Measurements from ENCODE around the gene TSPYL1.
"Not testable (repeated sequence)": the region's sequence is repeated elsewhere in the genome, so short reads cannot be mapped to it uniquely, and the experiment has no call there.

The TSPYL1 gene

DNA sequence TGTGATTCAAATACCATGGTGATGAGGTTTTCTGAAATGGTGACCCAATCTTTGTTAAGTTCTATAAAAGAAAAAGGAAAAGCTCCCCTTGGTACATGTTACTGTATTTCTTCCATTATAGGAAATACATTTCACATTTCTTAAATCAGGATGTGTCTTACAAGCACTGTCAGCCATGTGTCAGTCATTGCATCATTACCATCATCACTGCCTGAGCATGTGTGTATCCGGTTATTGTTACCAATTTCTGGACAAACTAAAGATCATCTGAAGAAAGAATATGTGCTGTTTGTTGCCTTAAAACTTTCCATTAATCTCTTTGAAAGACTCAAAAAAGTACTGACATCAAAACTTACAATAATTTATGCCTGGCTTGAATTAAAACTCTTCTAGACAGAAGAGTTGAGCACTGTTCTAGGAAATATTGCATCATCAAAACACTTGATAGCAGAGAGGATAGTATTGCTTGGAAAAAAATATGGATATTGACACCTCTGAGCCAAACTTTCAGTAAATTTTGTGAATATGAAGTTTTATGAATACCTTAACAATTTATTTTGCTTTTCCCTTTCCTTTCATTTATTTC, 7.1 kb upstream of the TSPYL1 start:
- H3K4me3 ChIP-seq (ENCODE audit: low read depth, low read length), result no peak overlapping the region
- TF ChIP-seq, protein P1, sequence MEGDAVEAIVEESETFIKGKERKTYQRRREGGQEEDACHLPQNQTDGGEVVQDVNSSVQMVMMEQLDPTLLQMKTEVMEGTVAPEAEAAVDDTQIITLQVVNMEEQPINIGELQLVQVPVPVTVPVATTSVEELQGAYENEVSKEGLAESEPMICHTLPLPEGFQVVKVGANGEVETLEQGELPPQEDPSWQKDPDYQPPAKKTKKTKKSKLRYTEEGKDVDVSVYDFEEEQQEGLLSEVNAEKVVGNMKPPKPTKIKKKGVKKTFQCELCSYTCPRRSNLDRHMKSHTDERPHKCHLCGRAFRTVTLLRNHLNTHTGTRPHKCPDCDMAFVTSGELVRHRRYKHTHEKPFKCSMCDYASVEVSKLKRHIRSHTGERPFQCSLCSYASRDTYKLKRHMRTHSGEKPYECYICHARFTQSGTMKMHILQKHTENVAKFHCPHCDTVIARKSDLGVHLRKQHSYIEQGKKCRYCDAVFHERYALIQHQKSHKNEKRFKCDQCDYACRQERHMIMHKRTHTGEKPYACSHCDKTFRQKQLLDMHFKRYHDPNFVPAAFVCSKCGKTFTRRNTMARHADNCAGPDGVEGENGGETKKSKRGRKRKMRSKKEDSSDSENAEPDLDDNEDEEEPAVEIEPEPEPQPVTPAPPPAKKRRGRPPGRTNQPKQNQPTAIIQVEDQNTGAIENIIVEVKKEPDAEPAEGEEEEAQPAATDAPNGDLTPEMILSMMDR (IDR thresholded peaks at IDR 0.05; ENCODE audit: control insufficient read depth, extremely low read depth, insufficient read depth), result no peak
- no peak for DNase-seq (ENCODE audit: low read depth)

DNA sequence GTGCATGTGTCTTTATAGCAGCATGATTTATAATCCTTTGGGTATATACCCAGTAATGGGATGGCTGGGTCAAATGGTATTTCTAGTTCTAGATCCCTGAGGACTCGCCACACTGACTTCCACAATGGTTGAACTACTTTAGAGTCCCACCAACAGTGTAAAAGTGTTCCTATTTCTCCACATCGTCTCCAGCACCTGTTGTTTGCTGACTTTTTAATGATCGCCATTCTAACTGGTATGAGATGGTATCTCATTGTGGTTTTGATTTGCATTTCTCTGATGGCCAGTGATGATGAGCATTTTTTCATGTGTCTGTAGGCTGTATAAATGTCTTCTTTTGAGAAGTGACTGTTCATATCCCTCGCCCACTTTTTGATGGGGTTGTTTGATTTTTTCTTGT, 5.3 kb upstream of the TSPYL1 start:
- not testable (repeated sequence) for H3K4me3 ChIP-seq (ENCODE audit: low read depth, low read length); DNase-seq (ENCODE audit: low read depth)

DNA sequence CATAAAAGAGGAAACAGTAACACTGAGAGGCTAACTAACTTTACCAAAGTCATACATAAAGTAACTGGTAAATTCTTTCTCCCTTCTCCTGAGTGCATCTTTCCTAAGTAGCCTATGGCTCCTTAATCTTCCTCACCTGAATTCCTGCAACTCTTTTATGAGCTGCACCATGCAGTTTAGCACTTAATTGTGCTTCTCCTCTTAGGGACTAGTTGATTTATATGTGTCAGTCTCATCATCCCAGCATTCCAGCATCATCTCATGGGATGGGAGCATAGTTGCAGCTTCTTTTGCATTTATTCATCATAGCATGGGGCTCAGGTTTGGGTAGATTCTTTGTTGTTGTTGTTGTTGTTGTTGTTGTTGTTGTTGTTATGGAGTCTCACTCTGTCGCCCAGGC, 3.5 kb upstream of the TSPYL1 start:
- TF ChIP-seq, protein P1 (IDR thresholded peaks at IDR 0.05; ENCODE audit: control insufficient read depth, extremely low read depth, insufficient read depth), result no peak

DNA sequence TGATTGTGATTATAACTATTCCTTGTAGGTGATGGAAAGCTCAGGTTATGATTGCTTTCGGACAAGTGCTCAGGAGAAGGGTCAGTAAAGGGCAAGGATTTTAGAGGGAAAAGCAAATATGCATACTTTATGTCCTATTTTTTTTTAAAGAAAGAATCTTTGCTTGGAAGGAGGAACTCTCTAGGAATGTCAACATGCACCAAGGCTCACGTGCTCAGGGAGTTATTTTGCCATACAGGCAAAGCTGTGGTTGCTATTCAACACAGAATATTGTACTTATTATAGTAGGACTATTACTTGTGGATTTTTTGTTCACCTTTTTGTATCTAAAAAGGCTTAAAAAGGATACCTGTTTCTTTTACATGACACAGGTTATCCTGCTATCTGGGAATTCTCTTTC, 3.0 kb upstream of the TSPYL1 start:
- TF ChIP-seq, protein P1 (IDR thresholded peaks at IDR 0.05; ENCODE audit: control insufficient read depth, extremely low read depth, insufficient read depth), result no peak
- DNase-seq (ENCODE audit: low read depth), result no peak
- no peak overlapping the region for H3K4me3 ChIP-seq (ENCODE audit: low read depth, low read length)

More for the DNA sequence above, 3.5 kb upstream of the TSPYL1 start:
- H3K4me3 ChIP-seq (ENCODE audit: low read depth, low read length), result no peak overlapping the region
- no peak for DNase-seq (ENCODE audit: low read depth)

DNA sequence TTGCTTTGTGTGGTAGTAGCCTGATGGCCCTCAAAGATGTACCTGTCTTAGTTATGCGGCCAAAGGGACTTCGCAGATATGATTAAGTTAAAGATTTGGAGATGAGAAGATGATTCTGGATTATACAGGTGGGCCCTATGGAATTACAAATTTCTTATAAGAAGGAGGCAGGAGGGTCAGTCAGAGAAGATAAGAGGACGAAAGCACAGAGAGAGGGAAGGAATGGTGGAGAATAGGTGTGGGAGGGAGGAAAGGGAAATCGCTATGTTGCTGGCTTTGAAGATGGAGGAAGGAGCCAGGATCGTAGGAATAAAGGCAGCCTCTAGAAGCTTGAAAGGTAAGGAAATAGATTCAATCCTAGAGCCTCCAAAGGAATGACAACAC, 1.2 kb upstream of the TSPYL1 start:
- no peak for DNase-seq (ENCODE audit: low read depth)
- TF ChIP-seq, protein P1 (IDR thresholded peaks at IDR 0.05; ENCODE audit: control insufficient read depth, extremely low read depth, insufficient read depth), result no peak
- peak overlapping the region; percentile 91 for H3K4me3 ChIP-seq (ENCODE audit: low read depth, low read length)

DNA sequence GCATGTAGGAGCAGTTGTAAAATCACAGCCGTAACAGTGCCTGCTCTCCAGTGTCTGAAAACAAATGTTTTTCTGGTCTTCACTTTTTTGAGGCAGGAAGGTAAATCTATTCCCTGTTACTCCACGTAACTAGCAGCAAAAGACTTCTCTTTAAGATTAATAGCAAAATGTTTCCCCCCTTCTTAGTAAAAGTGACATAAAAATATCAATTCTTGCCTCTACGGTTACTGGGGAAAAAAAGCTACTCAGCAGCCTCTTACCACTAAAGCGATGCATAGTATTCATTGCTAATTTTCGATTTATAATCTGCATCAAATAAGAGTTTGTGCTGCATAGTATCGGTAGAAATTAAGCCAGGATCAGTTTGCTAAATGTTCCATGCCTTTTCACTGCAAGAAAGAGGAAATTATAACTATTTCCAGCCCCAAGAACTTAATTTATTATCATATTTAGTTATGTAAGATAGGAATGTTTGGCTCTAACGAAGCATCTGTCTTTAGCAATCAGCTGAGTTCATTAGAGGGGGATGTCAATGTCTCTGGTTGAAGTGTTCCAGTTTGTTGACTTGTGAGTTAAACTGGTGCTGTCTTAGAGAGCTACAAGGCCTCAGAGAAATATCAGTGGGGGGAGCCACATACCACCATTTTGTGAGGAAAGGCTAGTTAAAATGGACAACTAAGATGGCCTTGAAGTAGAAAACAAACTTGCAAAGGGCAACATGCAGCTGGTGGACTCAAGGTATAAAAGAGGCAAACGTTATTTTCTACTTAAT, 617 bp upstream of the TSPYL1 start:
- peak; percentile 36 for DNase-seq (ENCODE audit: low read depth)
- TF ChIP-seq, protein P1 (IDR thresholded peaks at IDR 0.05; ENCODE audit: control insufficient read depth, extremely low read depth, insufficient read depth), result 0 out of 2 replicates have a peak, but pooled peaks have one; percentile 7
- peak overlapping the region; percentile 91 for H3K4me3 ChIP-seq (ENCODE audit: low read depth, low read length)

DNA sequence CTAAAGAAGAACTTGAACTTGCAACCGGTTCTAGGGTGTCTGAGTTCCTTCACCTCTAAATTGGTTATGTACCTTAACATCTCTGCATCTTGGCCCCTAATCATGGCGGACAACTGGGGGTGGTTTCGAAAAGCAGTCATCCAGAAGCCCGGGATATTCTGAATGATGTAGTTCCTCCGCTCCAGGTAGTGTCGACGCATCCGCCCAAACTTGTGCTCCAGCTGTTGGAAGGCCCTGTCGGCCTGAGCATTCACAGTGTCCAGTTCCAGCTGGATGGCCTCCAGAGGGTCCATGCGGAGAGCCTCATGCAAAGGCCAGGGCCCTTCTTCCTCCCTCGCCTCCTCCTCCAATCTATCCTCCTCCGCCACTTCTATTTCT, 887 bp downstream of the TSPYL1 start:
- H3K4me3 ChIP-seq (ENCODE audit: low read depth, low read length), result peak overlapping the region; percentile 91
- DNase-seq (ENCODE audit: low read depth), result peak; percentile 41
- TF ChIP-seq, protein P1 (IDR thresholded peaks at IDR 0.05; ENCODE audit: control insufficient read depth, extremely low read depth, insufficient read depth), result no peak

Measured in LNCaP clone FGC (cell line).